AG08396 (cell line): ENCODE data around the gene MEGF11.
"Not testable (repeated sequence)": the region's sequence is repeated elsewhere in the genome, so short reads cannot be mapped to it uniquely, and the experiment has no call there.

Experiments
- DNase-seq: peaks from one replicate; pipeline ENCODE4 v3.0.0; 2012; ENCODE audit warnings: low spot score, mixed read lengths

Gene MEGF11

GRCh38 chr15:66275352-66275751 lies 21.8 kb upstream of the MEGF11 start:
- DNase-seq: no peak

- no peak for DNase-seq
Measured at GRCh38 chr15:66270932-66271331, 17.4 kb upstream of the MEGF11 start.

GRCh38 chr15:66269326-66270090 lies 16.0 kb upstream of the MEGF11 start:
- peak; percentile 39 for DNase-seq

GRCh38 chr15:66264859-66265513 lies 11.4 kb upstream of the MEGF11 start:
- DNase-seq: no peak

- not testable (repeated sequence) for DNase-seq
Measured at GRCh38 chr15:66262837-66263236, 9.3 kb upstream of the MEGF11 start.

- DNase-seq: no peak
Measured at GRCh38 chr15:66261056-66261455, 7.5 kb upstream of the MEGF11 start.

- DNase-seq: no peak
Measured at GRCh38 chr15:66256692-66257091, 3.1 kb upstream of the MEGF11 start.

- DNase-seq: no peak
Measured at GRCh38 chr15:66254951-66255676, 1.6 kb upstream of the MEGF11 start.

- DNase-seq: no peak
Measured at GRCh38 chr15:66254089-66254950, 770 bp upstream of the MEGF11 start.

GRCh38 chr15:66252685-66253417 lies 699 bp downstream of the MEGF11 start:
- DNase-seq: peak; percentile 46

- peak; percentile 90 for DNase-seq
Measured at GRCh38 chr15:66251790-66252684, 1.5 kb downstream of the MEGF11 start.

GRCh38 chr15:66251065-66251789 lies 2.3 kb downstream of the MEGF11 start:
- DNase-seq: no peak

GRCh38 chr15:66249605-66250174 lies 3.9 kb downstream of the MEGF11 start:
- DNase-seq: no peak

GRCh38 chr15:66246937-66247336 lies 6.6 kb downstream of the MEGF11 start:
- DNase-seq: no peak

- DNase-seq: not testable (repeated sequence)
Measured at GRCh38 chr15:66245832-66246231, 7.7 kb downstream of the MEGF11 start.

- DNase-seq: no peak
Measured at GRCh38 chr15:66241908-66242285, 11.7 kb downstream of the MEGF11 start.

GRCh38 chr15:66241087-66241907 lies 12.3 kb downstream of the MEGF11 start:
- no peak for DNase-seq

- no peak for DNase-seq
Measured at GRCh38 chr15:66240240-66240794, 13.2 kb downstream of the MEGF11 start.
